HFFc6 (cell line): ENCODE data around the gene GABRB1. TPM values are rescaled to one million over a fixed set of nuclear protein-coding genes. Genes with fewer than 3 reads are reported as not detected.

Experiments
- DNase-seq: peaks from one replicate; pipeline ENCODE4 v3.0.0-alpha.2; 2018
- H3K27ac Mint-ChIP-seq: 2 replicates; pipeline ENCODE4 v1.8.0; 2020; ENCODE audit warnings: mild to moderate bottlenecking, mixed read lengths
- H3K27me3 Mint-ChIP-seq: 2 replicates; pipeline ENCODE4 v1.8.0; 2021; ENCODE audit warnings: mild to moderate bottlenecking, moderate library complexity, mixed read lengths; ENCODE audit not compliant: insufficient read depth
- H3K36me3 Mint-ChIP-seq: 2 replicates; pipeline ENCODE4 v1.8.0; 2021; ENCODE audit warnings: low read depth, mixed read lengths
- H3K4me1 Mint-ChIP-seq: 2 replicates; pipeline ENCODE4 v1.8.0; 2020; ENCODE audit warnings: low read depth, mixed read lengths
- H3K4me3 Mint-ChIP-seq: 2 replicates; pipeline ENCODE4 v1.8.0; 2020; ENCODE audit warnings: mild to moderate bottlenecking, moderate library complexity, mixed read lengths
- H3K9me3 Mint-ChIP-seq: 2 replicates; pipeline ENCODE4 v1.8.0; 2020; ENCODE audit warnings: mild to moderate bottlenecking, mixed read lengths
- total RNA-seq, 6 experiments: library from RNA; stranded (reverse); fragmentation: NEBNext Ultra II Directional; extraction: Animal tissue kit (Norgen Biotek cat#: 25700); gene quantifications; 2 replicates in 1 of 6; 3 replicates in 5 of 6; pipeline ENCODE4 v1.2.3, GENCODE V29; 2021
- TF ChIP-seq, protein P1 (sequence below): fragments of 200-600 bp; sonication (generic); IDR thresholded peaks from 2 replicates; pipeline ENCODE4 v1.5.0; 2021; ENCODE audit warnings: antibody characterized with exemption, mild to moderate bottlenecking

GABRB1 gene
- total RNA-seq, 6 experiments from 2014 or later = not detected

DNA sequence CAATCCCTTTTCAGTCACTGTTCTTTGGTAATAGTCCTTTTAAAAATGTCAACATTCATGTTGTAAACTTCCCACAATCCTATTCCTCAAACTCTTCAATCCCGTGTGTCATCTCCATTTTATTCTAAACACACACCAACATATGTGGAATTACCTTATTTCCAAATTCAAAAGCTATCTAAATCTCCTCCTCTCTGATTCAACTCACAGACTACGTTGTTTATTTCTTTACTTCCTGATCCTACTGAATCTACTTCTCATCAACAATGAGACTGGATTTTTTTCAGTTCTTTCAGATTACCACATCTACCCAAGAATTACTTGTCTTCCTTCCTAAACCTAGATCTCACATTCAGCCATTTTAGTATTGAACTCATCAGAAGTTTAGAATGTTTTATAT is 188.2 kb downstream of the GABRB1 start:
- H3K4me1 Mint-ChIP-seq = peaks cover 51% of the 10 kb centered on the region

GRCh38 chr4:47221721-47222120 is 190.4 kb downstream of the GABRB1 start:
- H3K27ac Mint-ChIP-seq = 0 out of 2 replicates have a peak overlapping the region, but pooled peaks have one; percentile 8
- peaks cover 2% of the 10 kb centered on the region; the same call in 1 of the 2 replicates for H3K27me3 Mint-ChIP-seq
- peaks cover 12% of the 10 kb centered on the region for H3K9me3 Mint-ChIP-seq
- TF ChIP-seq, protein P1, sequence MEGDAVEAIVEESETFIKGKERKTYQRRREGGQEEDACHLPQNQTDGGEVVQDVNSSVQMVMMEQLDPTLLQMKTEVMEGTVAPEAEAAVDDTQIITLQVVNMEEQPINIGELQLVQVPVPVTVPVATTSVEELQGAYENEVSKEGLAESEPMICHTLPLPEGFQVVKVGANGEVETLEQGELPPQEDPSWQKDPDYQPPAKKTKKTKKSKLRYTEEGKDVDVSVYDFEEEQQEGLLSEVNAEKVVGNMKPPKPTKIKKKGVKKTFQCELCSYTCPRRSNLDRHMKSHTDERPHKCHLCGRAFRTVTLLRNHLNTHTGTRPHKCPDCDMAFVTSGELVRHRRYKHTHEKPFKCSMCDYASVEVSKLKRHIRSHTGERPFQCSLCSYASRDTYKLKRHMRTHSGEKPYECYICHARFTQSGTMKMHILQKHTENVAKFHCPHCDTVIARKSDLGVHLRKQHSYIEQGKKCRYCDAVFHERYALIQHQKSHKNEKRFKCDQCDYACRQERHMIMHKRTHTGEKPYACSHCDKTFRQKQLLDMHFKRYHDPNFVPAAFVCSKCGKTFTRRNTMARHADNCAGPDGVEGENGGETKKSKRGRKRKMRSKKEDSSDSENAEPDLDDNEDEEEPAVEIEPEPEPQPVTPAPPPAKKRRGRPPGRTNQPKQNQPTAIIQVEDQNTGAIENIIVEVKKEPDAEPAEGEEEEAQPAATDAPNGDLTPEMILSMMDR = no peak
- H3K36me3 Mint-ChIP-seq = no peaks in the 10 kb centered on the region
- peak; percentile 55 for DNase-seq
- H3K4me1 Mint-ChIP-seq = peaks cover 38% of the 10 kb centered on the region
- H3K4me3 Mint-ChIP-seq = no peak overlapping the region

More for the DNA sequence above, 188.2 kb downstream of the GABRB1 start:
- no peak for DNase-seq
- Mint-ChIP-seq H3K9me3 (peaks cover 12% of the 10 kb centered on the region), H3K27me3 (peaks cover 2% of the 10 kb centered on the region; the same call in 1 of the 2 replicates), H3K27ac (no peak overlapping the region), H3K36me3 (no peaks in the 10 kb centered on the region), H3K4me3 (no peak overlapping the region)
- TF ChIP-seq, protein P1 = no peak

GRCh38 chr4:47222276-47222675 is 190.9 kb downstream of the GABRB1 start:
- peaks cover 2% of the 10 kb centered on the region; the same call in 1 of the 2 replicates for H3K27me3 Mint-ChIP-seq
- DNase-seq = no peak
- H3K27ac Mint-ChIP-seq = 0 out of 2 replicates have a peak overlapping the region, but pooled peaks have one; percentile 8
- TF ChIP-seq, protein P1 = no peak
- H3K4me3 Mint-ChIP-seq = no peak overlapping the region
- H3K4me1 Mint-ChIP-seq = peaks cover 38% of the 10 kb centered on the region
- H3K9me3 Mint-ChIP-seq = peaks cover 12% of the 10 kb centered on the region
- no peaks in the 10 kb centered on the region for H3K36me3 Mint-ChIP-seq

GRCh38 chr4:47224361-47224760 is 193.0 kb downstream of the GABRB1 start:
- H3K4me1 Mint-ChIP-seq = peaks cover 37% of the 10 kb centered on the region
- TF ChIP-seq, protein P1 = no peak
- H3K27me3 Mint-ChIP-seq = peaks cover 3% of the 10 kb centered on the region
- no peak overlapping the region for H3K27ac Mint-ChIP-seq
- H3K36me3 Mint-ChIP-seq = no peaks in the 10 kb centered on the region
- H3K9me3 Mint-ChIP-seq = peaks cover 12% of the 10 kb centered on the region
- DNase-seq = no peak
- no peak overlapping the region for H3K4me3 Mint-ChIP-seq

DNA sequence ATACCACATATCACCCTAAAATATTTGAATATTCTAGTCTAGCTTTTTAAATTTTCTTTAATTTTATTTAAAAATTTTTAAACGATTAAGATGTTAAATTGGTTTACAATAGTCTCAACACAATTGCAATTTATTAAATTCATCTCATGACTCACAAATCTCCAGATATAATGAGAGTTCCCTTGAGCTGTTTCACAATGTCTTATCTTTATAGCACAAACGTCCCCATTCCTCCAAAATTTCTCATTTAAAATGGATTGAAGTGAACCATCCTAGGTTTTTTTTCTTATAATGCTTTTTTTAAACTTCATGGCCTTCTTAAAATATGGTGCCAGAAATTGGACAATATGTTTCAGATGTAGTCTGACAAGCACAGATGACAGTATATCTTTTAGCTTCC is 204.4 kb downstream of the GABRB1 start:
- Mint-ChIP-seq H3K4me3 (no peak overlapping the region), H3K27ac (no peak overlapping the region), H3K27me3 (peaks cover 4% of the 10 kb centered on the region), H3K9me3 (no peaks in the 10 kb centered on the region), H3K4me1 (no peaks in the 10 kb centered on the region), H3K36me3 (no peaks in the 10 kb centered on the region)
- DNase-seq = no peak
- TF ChIP-seq, protein P1 = no peak
